ENCODE data around the gene SEMA3C. TPM values are rescaled to one million over a fixed set of nuclear protein-coding genes. Genes with fewer than 3 reads are reported as not detected.

The SEMA3C gene
- total and polyA plus RNA-seq, 12 donors, result 2.4 to 20.5 (median 6.2) TPM

- H3K4me1 ChIP-seq (replicated peaks in 1 of 2), result no peaks in the 10 kb centered on the region
- no peaks in the 10 kb centered on the region for H3K9me3 ChIP-seq (replicated peaks in 1 of 3)
- intact Hi-C loops (cut with DNase I), result no loop called here
- H3K36me3 ChIP-seq (replicated peaks in 1 of 2), result no peaks in the 10 kb centered on the region
- no peak overlapping the region for H3K27ac ChIP-seq
- no peak for DNase-seq
- H3K4me3 ChIP-seq, result no peak overlapping the region
- WGBS, 4 donors, result 46 to 49% (median 47%) methylated on average over 2 of the region's 2 CpGs
- no peaks in the 10 kb centered on the region for H3K27me3 ChIP-seq
- no peak for TF ChIP-seq CTCF (IDR thresholded peaks at IDR 0.05)
- TF ChIP-seq POLR2A (IDR thresholded peaks at IDR 0.05), result no peak
Observed at GRCh38 chr7:80772347-80772993, 146.4 kb downstream of the SEMA3C start.

GRCh38 chr7:80771523-80771922 lies 147.3 kb downstream of the SEMA3C start:
- H3K9me3 ChIP-seq (replicated peaks in 1 of 3), result no peaks in the 10 kb centered on the region
- no peak for DNase-seq
- no peak for TF ChIP-seq POLR2A (IDR thresholded peaks at IDR 0.05)
- TF ChIP-seq CTCF (IDR thresholded peaks at IDR 0.05), result no peak
- intact Hi-C loops (cut with DNase I), result no loop called here
- no peaks in the 10 kb centered on the region for H3K27me3 ChIP-seq
- H3K4me3 ChIP-seq, result no peak overlapping the region
- H3K36me3 ChIP-seq (replicated peaks in 1 of 2), result no peaks in the 10 kb centered on the region
- 75 to 82% (median 79%) methylated on average over 4 of the region's 4 CpGs for WGBS, 4 donors
- no peak overlapping the region for H3K27ac ChIP-seq
- no peaks in the 10 kb centered on the region for H3K4me1 ChIP-seq (replicated peaks in 1 of 2)

GRCh38 chr7:80770675-80771081 lies 148.2 kb downstream of the SEMA3C start:
- no peaks in the 10 kb centered on the region for H3K27me3 ChIP-seq
- no peaks in the 10 kb centered on the region for H3K4me1 ChIP-seq (replicated peaks in 1 of 2)
- H3K9me3 ChIP-seq (replicated peaks in 1 of 3), result no peaks in the 10 kb centered on the region
- DNase-seq, result no peak
- no peak overlapping the region for H3K27ac ChIP-seq
- 67 to 79% (median 73%) methylated on average over 2 of the region's 2 CpGs for WGBS, 4 donors
- intact Hi-C loops (cut with DNase I), result no loop called here
- no peak overlapping the region for H3K4me3 ChIP-seq
- H3K36me3 ChIP-seq (replicated peaks in 1 of 2), result no peaks in the 10 kb centered on the region
- TF ChIP-seq POLR2A (IDR thresholded peaks at IDR 0.05) (no peak), CTCF (IDR thresholded peaks at IDR 0.05) (no peak)

- TF ChIP-seq CTCF (IDR thresholded peaks at IDR 0.05), result no peak
- TF ChIP-seq POLR2A (IDR thresholded peaks at IDR 0.05), result no peak
- no peak for DNase-seq
- no peaks in the 10 kb centered on the region for H3K27me3 ChIP-seq
- no peak overlapping the region for H3K27ac ChIP-seq
- intact Hi-C loops (cut with DNase I), result no loop called here
- 67 to 72% (median 69%) methylated on average over 1 of the region's 1 CpG for WGBS, 4 donors
- no peaks in the 10 kb centered on the region for H3K4me1 ChIP-seq (replicated peaks in 1 of 2)
- no peaks in the 10 kb centered on the region for H3K36me3 ChIP-seq (replicated peaks in 1 of 2)
- H3K9me3 ChIP-seq (replicated peaks in 1 of 3), result no peaks in the 10 kb centered on the region
- H3K4me3 ChIP-seq, result no peak overlapping the region
Observed at GRCh38 chr7:80770061-80770460, 148.8 kb downstream of the SEMA3C start.
